GM19467 (cell line): ENCODE results near the gene CLMN.
"Not testable (repeated sequence)": the region's sequence is repeated elsewhere in the genome, so short reads cannot be mapped to it uniquely, and the experiment has no call there.

Experiments
- ATAC-seq: cut with Tn5 transposase; IDR thresholded peaks from one replicate; pipeline ENCODE4 v1.9.1; 2021; ENCODE audit warnings: mild to moderate bottlenecking, moderate library complexity; ENCODE audit not compliant: unreplicated experiment

Gene CLMN

GRCh38 chr14:95183082-95183481 lies 136.6 kb downstream of the CLMN start:
- ATAC-seq, result no peak

DNA sequence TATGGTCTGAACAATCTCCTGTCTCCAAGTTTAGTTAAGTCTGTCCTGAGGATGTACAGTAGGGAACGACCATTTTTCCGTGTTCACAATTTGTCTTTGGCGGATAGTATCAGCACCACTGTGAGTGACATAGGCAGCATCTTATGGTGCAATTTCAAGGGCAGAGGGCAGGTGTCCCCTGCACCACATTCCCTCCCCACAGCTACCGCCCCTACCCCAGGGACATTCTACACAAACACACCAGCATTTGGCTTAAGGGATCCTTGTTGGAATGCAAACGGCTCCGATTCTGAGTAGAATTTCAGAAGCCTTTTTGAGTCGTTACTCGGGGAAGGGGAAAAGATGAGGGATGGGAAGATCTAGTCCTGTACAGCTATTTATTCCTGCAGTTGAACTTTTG lies 137.3 kb downstream of the CLMN start:
- ATAC-seq, result no peak

DNA sequence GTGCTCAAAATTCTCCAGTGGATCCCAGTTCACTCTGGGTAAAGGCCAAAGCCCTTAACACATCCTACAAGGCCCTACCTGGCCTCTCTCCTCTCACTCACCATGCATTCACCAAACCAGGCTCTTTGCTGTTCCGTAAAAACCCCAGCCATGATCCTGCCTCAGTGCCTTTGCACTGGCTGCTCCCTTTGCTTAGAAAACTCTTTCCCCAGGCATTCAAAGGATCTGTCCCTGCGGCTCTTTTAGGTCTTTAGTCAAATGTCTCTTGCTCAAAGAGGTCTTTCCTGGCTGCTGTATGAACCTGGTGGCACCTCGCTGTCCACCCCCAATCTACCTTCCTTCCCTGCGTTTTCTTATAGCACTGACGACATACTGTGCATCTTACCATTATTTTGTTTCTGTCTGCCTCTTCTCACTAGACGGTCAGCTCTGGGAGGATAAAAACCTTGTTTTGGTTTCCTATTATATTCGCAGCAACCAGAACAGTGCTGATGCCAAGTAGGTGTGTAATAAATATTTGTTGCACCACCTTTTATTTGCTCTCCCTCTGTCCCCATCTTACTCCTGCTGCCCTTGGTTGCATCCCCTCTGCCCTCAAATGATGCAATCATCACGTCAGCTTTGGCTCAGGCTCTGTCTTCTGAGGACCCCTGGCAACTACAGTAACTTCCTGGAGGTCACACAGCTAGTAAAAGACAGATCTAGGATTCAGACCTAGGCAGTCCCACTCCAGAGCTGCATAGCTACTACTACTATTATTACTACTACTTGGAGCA lies 138.6 kb downstream of the CLMN start:
- no peak for ATAC-seq

DNA sequence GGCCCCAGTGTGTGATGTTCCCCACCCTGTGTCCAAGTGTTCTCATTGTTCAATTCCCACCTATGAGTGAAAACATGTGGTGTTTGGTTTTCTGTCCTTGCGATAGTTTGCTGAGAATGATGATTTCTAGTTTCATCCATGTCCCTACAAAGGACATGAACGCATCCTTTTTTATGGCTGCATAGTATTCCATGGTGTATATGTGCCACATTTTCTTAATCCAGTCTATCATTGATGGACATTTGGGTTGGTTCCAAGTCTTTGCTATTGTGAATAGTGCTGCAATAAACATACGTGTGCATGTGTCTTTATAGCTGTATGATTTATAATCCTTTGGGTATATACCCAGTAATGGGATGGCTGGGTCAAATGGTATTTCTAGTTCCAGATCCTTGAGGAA lies 144.0 kb downstream of the CLMN start:
- not testable (repeated sequence) for ATAC-seq

DNA sequence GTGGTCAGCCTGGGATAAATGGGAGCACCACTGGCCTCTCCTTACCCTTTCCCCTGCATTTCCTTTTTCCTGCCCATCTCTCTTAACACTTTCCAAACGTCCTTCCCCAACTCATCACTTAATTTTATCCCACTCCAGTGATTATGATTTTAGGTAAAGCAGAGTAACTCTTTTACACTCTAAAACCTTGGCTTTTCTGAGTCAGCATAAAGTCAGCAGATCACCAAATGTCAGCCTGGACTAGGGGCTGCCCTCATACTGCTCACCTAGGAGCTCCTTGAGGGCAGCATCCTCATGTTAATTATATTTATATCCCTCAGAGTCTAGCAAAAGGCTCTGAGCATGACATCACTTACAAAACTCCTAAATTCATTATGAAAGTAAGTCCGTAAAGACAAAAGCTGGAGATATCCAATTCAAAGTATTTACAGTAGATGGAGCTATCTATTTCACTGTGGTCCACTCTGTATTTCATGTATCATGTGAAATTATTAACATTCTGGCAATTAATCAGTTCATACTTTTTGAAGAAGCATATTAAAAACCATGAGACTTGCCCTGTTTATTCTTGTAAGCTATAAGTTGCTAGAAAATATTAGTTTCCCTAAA lies 145.4 kb downstream of the CLMN start:
- ATAC-seq, result no peak

DNA sequence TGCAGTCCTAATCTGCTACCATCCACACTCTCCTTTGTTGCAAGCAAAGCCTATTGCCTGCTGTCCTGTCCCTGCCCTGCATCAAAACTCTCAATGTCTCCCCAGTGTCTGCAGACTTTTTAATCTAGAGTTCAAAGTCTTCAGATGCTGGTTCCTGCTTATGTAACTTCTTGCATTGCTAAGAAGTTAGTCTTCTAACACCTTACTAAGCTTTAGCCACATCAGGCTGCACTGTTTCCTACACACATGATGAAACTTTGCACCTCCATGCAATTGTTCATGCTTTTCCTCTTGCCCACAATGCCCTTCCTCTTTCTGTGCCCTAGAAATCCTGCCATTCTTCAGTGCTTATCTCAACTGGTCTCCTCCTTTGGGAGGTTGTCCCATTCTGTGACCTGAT lies 146.2 kb downstream of the CLMN start:
- ATAC-seq, result no peak

DNA sequence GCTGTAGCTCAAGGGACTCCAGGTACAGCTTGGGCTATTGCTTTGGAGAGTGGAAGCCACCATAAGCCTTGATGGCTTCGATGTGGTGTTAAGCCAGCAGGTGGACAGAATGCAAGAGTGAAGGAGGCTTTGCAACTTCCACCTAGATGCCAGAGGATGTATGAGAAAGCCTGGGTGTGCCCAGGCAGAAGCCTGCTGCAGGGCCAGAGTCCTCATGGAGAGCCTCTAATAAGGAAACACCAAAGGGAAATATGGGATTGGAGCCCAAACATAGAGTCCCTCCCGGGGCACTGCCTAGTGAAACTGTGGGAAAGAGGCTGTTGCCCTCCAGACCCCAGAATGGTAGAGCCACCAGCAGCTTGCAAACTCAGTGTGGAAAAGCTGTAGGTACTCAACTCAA lies 152.5 kb downstream of the CLMN start:
- no peak for ATAC-seq

DNA sequence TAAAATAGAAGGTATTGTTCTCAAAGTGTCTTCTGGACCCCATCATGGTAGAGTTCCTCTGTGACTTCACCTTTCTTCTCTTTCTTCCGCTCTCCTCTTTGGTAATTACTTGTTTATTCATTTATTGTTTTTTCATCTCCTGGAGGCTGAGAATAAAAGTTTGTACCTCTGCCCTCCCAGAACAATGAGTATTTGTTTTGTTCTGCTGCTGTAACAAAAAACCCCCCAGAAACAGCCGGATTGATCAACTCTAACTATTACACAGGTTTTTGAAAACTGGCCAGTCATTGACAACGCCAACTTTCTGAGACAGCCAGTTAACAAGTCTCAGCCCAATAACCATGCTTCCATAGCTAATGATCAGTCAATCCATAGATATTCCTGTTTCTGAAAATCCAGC lies 154.2 kb downstream of the CLMN start:
- no peak for ATAC-seq

GRCh38 chr14:95164506-95164905 lies 155.2 kb downstream of the CLMN start:
- ATAC-seq, result no peak

DNA sequence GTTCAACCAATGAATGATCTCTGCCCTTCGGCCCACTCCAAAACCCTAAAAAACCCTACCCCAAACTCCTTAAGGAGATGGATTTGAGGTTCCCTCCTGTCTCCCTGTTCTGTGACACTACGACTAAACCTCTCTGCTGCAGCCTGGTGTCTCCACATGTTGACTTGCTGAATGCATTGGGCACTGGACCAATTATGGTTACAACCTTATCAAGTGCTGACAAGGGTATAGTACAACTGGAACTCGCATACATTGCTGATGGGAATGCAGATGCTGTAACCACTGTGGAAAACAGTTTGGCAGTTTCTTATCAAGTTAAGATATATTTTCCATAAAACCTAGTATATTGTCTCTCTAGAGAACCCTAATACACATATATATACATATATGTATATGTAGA lies 156.0 kb downstream of the CLMN start:
- no peak for ATAC-seq

- ATAC-seq, result no peak
These were observed 156.6 kb downstream of the CLMN start for GRCh38 chr14:95163132-95163531.

DNA sequence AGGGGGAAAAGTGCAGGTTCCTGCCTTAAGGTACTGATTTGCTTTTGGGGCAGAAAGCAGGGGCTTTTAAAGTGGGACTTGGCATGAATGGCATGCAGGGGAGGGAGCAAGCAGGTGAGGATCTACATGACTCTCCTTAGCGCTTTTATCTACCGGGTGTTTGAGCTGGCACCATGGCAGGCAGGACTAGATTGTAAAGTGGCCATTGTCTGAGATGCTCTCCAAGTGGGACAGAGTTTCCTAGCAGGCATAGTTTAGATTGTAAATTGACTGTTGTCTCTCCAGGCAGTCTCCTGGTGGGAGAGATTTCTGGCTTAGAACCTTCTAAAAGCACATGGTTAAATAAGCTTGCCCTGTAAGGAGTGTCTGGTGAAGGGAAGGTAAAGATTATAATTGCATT lies 157.1 kb downstream of the CLMN start:
- ATAC-seq, result no peak

DNA sequence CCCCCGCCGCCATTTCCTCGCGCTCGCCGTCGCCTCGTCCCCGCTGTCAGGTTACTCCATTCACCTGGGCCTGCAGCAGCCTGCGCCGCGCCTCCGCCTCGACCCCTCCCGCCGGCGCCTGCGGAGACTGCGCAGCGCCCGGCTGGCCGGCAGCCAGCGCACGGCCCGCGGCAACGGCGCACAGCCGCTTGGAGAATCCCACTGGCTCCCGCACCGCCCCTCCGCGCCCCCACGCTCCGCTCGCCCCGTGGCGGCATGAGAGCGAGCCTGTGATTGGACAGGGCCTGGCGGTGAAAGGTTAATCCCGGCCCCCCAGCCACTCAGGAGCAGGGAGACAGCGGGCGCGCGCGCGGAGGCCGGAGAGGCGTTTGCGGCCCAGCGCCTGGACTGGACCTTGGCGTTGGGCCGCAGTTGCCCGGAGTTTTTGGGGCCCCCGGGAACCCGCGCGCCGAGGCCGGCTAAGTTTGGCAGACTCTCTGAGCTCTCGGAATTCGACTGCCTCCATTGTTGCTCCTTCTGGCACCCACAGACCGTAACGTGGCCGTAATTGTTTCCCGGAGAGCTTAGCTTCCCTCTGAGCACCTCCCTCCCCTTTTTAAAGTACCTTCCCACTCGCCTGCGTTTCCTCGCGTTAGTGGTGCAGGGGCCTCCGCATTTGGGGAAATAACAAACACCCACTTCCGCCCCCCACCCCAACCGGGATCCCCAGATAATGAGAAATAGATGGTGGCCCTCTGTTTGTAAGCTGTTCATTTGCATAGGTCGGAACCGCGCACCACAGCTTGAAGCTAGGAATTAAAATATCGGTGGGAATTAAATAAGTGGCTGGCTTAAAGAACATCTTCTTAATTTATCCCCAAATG lies 162.2 kb downstream of the CLMN start, which contains the start of gene DICER1:
Gene DICER1, minus strand, starts transcription at position 203 of the 863 bp plus-strand sequence. CDS start 24,071 bp downstream, outside the sequence.
- ATAC-seq, result peak; percentile 70

DNA sequence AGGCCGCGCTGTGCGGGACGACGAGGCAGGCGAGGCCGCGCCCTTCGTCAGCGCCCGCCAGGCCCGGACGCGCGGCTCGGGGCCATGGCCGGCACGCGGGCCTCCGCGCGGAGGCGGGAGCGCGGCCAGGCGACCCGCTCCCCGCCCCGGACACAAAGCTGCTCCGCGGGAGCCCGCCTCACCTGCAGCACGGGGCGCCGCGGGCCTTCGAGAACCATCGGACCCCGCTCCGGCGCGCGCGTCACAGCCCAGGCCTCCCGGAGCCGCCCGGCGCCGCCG lies 162.7 kb downstream of the CLMN start:
- peak; percentile 28 for ATAC-seq

- peak; percentile 34 for ATAC-seq
These were observed 163.3 kb downstream of the CLMN start for GRCh38 chr14:95156161-95157047.

- no peak for ATAC-seq
These were observed 164.7 kb downstream of the CLMN start for GRCh38 chr14:95155045-95155444.

DNA sequence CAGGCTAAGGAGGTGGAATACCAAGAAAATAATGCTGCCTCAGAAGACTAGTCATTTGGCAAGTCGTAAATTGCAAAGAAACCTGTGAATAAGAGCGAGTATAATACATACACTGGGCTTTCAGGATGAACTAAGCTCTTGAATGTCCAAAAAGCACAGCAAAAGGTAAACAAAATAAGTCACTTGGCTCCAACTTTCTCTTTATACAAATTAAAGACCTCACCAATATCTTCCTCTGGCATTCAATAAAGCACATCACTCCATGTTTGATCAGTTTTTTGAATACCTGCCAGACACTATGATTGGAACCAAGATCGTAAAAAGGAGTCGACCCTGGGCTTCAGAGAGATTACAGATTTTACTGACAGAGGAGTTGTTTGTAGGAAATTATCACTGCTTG lies 165.8 kb downstream of the CLMN start:
- ATAC-seq, result no peak

- ATAC-seq, result no peak
These were observed 168.1 kb downstream of the CLMN start for GRCh38 chr14:95151561-95151960.

GRCh38 chr14:95150910-95151309 lies 168.8 kb downstream of the CLMN start:
- ATAC-seq, result no peak

- no peak for ATAC-seq
These were observed 170.3 kb downstream of the CLMN start for GRCh38 chr14:95149441-95149840.

GRCh38 chr14:95147597-95147996 lies 172.1 kb downstream of the CLMN start:
- ATAC-seq, result no peak
